IMR-90 (cell line): ENCODE measurements around the gene KRTAP12-1.

Source experiments
- CEBPB ChIP-seq: IDR thresholded peaks from 2 replicates; pipeline ENCODE4 v1.6.1; 2012; ENCODE audit warnings: low read depth, low read length, improper control_type of control experiment
- RAD21 ChIP-seq: IDR thresholded peaks from 2 replicates; pipeline ENCODE4 v1.6.1; 2012; ENCODE audit warnings: low read length, improper control_type of control experiment
- RFX5 ChIP-seq: IDR thresholded peaks from 2 replicates; pipeline ENCODE4 v1.8.0; 2012; ENCODE audit warnings: low read depth, mild to moderate bottlenecking, low read length, moderate library complexity
- TF ChIP-seq, protein P1 (sequence below): conservative IDR thresholded peaks from 2 replicates; pipeline ENCODE4 v1.5.1; 2012; ENCODE audit warnings: mild to moderate bottlenecking, low read depth, low read length, improper control_type of control experiment

DNA sequence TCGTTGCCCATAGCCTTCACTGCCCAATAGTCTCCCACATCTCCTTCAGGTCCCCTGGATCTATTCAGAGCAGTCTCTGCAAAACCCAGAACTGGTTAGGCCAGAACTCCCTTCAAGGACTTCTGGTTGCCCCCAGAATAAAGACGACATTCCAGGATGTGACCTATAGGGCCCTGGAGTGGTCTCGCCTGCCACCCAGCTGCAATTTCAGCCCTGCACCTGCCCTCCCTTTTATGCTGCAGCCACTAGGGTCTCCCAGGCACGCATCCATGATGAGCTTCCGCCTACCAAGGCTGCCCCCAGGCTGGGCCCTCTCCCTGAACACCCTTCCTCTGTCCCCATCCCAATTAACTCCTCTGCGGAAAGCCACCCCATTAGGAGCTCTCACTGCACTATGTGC is 36.6 kb upstream of the KRTAP12-1 start:
- TF ChIP-seq, protein P1, sequence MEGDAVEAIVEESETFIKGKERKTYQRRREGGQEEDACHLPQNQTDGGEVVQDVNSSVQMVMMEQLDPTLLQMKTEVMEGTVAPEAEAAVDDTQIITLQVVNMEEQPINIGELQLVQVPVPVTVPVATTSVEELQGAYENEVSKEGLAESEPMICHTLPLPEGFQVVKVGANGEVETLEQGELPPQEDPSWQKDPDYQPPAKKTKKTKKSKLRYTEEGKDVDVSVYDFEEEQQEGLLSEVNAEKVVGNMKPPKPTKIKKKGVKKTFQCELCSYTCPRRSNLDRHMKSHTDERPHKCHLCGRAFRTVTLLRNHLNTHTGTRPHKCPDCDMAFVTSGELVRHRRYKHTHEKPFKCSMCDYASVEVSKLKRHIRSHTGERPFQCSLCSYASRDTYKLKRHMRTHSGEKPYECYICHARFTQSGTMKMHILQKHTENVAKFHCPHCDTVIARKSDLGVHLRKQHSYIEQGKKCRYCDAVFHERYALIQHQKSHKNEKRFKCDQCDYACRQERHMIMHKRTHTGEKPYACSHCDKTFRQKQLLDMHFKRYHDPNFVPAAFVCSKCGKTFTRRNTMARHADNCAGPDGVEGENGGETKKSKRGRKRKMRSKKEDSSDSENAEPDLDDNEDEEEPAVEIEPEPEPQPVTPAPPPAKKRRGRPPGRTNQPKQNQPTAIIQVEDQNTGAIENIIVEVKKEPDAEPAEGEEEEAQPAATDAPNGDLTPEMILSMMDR: no peak
- no peak for TF ChIP-seq RFX5
- TF ChIP-seq RAD21: no peak
- TF ChIP-seq CEBPB: no peak
